ENCODE results near the gene SLCO3A1. TPM values are rescaled to one million over a fixed set of nuclear protein-coding genes. Genes with fewer than 3 reads are reported as not detected.

The SLCO3A1 gene
- total and polyA plus RNA-seq, 2 of the 8 experiments (the other 6 are each of a cell fraction or from before 2014, with no cell fraction given): 15.1 to 20.4 TPM

- TF ChIP-seq RFX5 (IDR thresholded peaks at IDR 0.05; ENCODE audit: borderline replicate concordance, low read depth, low read length) (no peak), SIRT6 (IDR thresholded peaks at IDR 0.05; ENCODE audit: low read length) (no peak), KDM1A (IDR thresholded peaks at IDR 0.05; ENCODE audit: borderline replicate concordance, low read length) (no peak), NRF1 (IDR thresholded peaks at IDR 0.05; ENCODE audit: low read depth, low read length) (no peak), CTCF (IDR thresholded peaks at IDR 0.05; ENCODE audit: control extremely low read depth in 1 of 3, insufficient read depth in 1 of 3, low read depth in 1 of 3, low read length in 3 of 3) (no peak), SP2 (IDR thresholded peaks at IDR 0.05; ENCODE audit: low read length) (no peak), CHD1 (IDR thresholded peaks at IDR 0.05; ENCODE audit: low read depth, low read length) (no peak), SIX5 (IDR thresholded peaks at IDR 0.05; ENCODE audit: low read depth, low read length) (no peak), POU5F1 (IDR thresholded peaks at IDR 0.05; ENCODE audit: low read depth, low read length) (no peak)
Measured at GRCh38 chr15:91980502-91981267, 127.2 kb downstream of the SLCO3A1 start (continued).
